GM18508 (cell line): Measurements from ENCODE around the gene SRRM2.

ENCODE experiments used
- ATAC-seq: cut with Tn5 transposase; IDR thresholded peaks from one replicate; pipeline ENCODE4 v1.9.1; 2021; ENCODE audit warnings: moderate number of reproducible peaks; ENCODE audit not compliant: insufficient read depth, unreplicated experiment

SRRM2 gene

DNA sequence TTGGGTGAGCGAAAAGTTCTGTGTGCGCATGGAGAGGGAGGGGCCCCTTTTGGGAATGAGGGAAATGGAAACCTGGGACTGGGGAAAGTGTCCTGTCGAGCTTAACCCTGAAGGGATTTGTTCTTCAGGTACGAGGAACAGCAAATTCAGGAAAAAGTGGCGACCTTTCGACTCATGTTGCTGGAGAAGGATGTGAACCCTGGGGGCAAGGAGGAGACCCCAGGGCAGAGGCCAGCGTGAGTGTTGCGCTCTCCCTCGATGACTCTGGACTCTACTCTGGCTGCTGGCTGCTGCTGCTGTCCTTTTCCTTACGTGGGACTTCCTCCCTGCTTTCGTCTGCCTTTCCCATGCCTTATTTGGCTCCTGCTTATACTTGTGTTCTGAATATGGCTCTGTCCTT lies 4.9 kb downstream of the SRRM2 start:
- ATAC-seq, result no peak

DNA sequence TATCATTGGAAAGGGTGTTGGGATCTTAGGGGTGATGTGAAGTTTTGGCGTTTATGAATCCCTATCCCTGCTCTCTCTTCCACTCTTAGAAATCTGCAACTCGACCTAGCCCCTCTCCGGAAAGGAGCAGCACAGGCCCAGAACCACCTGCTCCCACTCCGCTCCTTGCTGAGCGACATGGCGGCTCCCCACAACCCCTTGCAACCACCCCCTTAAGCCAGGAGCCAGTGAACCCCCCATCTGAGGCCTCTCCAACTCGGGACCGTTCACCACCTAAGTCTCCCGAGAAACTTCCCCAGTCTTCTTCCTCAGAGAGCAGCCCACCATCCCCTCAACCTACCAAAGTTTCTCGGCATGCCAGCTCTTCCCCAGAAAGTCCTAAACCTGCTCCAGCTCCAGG lies 9.0 kb downstream of the SRRM2 start:
- no peak for ATAC-seq

DNA sequence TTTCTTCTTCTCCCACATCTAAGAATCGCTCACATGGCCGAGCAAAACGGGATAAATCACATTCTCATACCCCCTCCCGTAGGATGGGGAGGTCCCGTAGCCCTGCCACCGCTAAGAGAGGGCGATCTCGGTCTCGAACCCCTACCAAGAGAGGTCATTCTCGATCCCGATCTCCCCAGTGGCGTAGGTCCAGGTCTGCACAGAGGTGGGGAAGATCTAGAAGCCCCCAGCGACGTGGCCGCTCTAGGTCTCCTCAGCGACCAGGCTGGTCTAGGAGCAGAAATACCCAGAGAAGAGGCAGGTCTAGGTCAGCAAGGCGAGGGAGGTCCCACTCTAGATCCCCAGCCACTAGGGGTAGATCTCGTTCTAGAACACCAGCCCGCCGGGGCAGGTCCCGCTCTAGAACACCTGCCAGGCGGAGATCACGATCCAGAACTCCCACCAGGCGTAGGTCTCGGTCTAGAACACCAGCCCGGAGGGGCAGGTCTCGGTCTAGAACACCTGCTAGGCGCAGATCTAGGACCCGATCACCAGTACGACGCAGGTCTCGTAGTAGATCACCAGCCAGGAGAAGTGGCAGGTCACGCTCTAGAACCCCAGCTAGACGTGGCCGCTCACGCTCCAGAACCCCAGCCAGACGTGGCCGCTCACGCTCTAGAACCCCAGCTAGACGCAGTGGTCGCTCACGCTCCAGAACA lies 9.6 kb downstream of the SRRM2 start:
- ATAC-seq, result no peak

DNA sequence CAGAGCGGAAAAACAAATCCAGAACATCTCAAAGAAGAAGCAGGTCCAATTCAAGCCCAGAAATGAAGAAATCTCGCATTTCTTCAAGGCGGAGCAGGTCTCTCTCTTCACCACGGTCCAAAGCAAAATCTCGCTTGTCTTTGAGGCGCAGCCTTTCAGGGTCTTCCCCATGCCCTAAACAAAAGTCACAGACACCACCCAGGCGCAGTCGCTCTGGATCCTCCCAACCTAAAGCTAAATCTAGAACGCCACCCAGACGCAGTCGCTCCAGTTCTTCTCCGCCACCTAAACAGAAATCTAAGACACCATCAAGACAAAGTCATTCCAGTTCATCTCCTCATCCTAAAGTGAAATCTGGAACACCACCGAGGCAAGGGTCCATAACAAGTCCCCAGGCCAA lies 10.3 kb downstream of the SRRM2 start:
- ATAC-seq, result no peak

DNA sequence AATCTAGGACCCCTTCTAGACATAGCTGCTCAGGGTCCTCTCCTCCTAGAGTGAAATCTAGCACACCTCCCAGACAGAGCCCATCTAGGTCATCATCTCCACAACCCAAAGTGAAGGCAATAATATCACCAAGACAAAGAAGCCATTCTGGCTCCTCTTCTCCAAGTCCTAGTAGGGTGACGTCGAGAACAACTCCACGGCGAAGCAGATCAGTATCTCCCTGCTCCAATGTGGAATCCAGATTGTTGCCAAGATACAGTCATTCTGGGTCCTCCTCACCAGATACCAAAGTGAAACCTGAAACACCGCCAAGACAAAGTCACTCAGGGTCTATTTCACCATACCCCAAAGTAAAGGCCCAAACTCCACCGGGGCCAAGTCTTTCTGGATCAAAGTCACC lies 10.7 kb downstream of the SRRM2 start:
- ATAC-seq, result no peak

DNA sequence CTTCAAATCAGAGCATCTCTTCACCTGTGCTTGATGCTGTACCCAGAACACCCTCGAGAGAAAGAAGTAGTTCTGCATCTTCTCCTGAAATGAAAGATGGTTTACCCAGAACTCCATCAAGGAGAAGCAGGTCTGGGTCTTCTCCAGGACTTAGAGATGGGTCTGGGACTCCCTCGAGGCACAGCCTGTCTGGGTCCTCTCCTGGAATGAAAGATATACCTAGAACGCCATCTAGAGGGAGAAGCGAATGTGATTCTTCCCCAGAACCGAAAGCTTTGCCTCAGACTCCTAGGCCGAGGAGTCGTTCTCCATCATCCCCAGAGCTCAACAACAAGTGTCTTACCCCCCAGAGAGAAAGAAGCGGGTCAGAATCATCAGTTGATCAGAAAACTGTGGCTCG lies 12.3 kb downstream of the SRRM2 start:
- no peak for ATAC-seq

DNA sequence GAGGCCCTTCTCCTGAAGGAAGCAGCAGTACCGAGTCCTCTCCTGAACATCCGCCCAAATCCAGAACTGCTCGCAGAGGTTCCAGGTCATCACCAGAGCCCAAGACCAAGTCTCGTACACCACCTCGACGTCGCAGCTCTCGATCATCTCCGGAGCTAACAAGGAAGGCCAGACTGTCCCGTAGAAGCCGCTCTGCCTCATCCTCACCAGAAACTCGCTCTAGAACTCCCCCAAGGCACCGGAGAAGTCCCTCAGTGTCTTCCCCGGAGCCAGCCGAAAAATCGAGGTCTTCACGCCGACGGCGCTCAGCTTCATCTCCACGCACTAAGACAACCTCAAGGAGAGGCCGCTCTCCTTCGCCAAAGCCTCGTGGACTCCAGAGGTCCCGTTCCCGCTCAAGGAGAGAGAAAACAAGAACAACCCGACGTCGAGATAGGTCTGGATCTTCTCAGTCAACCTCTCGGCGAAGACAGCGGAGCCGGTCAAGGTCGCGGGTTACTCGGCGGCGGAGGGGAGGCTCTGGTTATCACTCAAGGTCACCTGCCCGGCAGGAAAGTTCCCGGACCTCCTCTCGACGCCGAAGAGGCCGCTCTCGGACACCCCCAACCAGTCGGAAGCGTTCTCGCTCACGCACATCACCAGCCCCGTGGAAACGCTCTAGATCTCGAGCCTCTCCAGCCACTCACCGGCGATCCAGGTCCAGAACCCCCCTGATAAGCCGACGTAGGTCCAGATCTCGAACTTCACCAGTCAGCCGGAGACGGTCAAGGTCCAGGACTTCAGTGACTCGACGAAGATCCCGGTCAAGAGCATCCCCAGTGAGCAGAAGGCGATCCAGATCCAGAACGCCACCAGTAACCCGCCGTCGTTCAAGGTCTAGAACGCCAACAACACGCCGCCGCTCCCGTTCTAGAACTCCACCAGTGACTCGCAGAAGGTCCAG lies 13.3 kb downstream of the SRRM2 start:
- no peak for ATAC-seq

DNA sequence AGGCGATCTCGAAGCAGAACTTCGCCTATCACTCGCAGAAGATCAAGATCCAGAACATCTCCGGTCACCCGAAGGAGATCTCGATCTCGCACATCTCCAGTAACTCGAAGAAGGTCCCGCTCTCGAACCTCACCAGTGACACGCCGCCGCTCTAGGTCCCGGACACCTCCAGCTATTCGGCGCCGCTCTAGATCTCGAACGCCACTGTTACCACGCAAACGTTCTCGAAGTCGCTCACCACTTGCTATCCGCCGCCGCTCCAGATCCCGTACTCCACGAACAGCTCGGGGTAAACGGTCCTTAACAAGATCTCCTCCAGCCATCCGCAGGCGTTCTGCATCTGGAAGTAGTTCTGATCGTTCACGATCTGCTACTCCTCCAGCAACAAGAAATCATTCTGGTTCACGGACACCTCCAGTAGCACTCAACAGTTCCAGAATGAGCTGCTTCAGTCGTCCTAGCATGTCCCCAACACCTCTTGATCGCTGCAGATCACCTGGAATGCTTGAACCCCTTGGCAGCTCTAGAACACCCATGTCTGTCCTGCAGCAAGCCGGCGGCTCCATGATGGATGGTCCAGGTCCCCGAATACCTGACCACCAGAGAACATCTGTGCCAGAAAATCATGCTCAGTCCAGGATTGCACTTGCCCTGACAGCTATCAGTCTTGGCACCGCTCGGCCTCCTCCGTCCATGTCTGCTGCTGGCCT lies 14.1 kb downstream of the SRRM2 start:
- no peak for ATAC-seq

DNA sequence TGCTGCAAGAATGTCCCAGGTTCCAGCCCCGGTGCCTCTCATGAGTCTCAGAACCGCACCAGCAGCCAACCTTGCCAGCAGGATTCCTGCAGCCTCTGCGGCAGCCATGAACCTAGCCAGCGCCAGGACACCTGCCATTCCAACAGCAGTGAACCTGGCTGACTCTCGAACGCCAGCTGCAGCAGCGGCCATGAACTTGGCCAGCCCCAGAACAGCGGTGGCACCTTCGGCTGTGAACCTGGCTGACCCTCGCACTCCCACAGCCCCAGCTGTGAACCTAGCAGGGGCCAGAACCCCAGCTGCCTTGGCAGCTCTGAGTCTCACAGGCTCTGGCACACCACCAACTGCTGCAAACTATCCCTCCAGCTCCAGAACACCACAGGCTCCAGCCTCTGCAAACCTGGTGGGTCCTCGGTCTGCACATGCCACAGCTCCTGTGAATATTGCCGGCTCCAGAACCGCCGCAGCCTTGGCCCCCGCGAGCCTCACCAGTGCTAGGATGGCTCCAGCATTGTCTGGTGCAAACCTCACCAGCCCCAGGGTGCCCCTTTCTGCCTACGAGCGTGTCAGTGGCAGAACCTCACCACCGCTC lies 14.8 kb downstream of the SRRM2 start:
- ATAC-seq, result no peak

DNA sequence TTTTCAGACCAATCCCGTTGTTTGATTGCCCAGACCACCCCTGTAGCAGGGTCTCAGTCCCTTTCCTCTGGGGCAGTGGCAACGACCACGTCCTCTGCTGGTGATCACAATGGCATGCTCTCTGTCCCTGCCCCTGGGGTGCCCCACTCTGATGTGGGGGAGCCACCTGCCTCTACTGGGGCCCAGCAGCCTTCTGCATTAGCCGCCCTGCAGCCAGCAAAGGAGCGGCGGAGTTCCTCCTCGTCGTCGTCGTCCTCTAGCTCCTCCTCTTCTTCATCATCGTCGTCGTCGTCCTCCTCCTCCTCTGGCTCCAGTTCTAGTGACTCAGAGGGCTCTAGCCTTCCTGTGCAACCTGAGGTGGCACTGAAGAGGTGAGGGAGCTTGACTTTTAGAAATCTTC lies 15.5 kb downstream of the SRRM2 start:
- no peak for ATAC-seq

DNA sequence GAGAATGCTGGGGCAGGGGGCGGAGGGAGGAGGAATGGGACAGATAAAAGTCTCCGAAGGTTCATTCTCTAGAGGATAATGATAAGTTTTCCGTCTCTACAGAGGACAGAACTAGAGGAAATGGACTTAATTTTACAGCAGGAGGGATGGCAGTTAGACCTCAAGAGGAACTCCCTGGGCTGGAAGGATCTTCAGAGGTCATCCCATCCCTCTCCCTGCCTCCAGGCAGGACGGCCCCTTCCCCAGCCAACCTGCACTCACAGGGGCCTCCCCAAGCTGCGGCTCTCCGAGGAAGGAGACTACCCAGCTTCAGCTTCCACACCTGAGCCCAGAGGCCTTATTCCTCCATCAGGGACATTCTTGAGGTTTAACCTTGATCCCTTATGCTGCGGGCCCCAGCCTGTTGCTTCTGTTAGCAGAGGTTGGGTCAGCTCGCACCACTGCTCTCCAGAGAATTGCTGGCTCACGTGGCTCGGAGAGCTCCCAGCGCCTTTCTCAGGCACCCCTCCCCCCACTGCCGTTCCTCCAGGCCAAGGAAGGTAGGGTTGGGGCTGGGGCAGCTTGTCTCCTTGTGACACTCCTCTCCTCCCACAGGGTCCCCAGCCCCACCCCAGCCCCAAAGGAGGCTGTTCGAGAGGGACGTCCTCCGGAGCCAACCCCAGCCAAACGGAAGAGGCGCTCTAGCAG lies 16.1 kb downstream of the SRRM2 start:
- no peak for ATAC-seq

DNA sequence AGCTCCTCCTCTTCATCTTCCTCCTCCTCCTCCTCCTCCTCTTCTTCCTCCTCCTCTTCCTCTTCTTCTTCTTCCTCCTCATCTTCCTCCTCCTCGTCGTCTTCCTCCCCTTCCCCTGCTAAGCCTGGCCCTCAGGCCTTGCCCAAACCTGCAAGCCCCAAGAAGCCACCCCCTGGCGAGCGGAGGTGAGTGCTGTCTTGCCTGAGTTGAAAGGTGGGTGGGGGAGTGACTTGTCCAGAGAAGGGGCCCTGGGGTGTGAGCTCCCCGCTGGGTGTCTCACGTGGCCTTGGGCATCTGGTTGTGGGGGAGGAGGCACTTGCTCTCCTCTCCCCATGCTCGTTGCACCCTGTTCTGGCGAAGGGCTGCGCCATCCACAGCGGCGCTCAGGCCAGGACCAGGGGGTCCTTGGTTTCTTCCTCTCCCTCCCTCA lies 16.7 kb downstream of the SRRM2 start:
- no peak for ATAC-seq

DNA sequence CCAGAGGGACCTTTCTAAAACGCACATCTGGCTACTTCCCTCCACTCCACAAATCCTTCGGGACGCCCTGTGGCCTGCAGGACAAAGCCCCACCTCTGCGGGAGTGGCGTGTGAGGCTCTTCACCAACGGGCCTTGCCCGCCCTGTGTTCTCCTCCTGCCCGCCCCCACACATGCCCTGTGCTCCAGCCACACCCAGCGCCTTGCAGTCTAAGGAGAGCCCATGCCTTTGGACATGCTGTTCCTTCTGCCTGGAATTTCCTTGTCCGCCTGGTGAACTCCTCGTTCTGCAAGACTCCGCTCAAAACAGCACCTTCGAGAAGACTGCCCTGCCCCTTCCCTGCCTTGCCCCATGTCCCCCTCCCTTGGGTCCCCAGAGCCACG lies 17.2 kb downstream of the SRRM2 start:
- ATAC-seq, result no peak

DNA sequence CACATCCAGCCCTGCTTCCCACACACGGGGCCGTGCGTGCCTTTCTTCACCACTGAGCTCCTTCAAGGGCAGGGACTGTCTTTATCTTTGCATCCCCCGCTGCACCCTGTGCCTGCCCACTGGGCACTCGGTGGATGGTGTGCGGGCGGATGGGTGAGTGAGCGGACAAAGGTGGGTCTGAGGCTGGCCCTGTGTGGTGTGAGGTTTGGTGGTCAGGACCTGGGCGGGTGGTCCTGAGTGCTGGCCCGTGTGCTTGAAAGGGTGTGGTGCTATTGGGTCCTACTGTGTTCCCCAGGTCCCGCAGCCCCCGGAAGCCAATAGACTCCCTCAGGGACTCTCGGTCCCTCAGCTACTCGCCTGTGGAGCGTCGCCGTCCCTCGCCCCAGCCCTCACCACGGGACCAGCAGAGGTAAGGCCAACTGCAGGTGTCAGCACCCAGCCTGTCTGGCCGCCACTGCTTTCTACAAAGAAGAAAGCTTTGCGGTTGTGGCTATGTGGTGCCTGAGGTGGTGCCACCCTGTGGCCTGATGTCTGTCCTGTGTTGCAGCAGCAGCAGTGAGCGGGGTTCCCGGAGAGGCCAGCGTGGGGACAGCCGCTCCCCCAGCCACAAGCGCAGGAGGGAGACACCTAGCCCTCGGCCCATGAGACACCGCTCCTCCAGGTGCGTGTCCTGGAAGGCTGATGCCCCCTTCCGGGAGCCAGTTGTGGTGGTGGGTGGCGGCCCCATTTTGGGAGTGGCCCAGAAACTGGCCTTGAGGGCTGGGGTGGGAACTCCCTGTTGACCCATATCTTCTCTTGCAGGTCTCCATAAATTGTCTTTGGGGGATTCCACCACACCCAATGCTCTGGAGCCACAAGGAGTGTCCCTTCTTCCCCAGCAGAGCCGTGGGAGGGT lies 17.9 kb downstream of the SRRM2 start:
- ATAC-seq, result no peak

DNA sequence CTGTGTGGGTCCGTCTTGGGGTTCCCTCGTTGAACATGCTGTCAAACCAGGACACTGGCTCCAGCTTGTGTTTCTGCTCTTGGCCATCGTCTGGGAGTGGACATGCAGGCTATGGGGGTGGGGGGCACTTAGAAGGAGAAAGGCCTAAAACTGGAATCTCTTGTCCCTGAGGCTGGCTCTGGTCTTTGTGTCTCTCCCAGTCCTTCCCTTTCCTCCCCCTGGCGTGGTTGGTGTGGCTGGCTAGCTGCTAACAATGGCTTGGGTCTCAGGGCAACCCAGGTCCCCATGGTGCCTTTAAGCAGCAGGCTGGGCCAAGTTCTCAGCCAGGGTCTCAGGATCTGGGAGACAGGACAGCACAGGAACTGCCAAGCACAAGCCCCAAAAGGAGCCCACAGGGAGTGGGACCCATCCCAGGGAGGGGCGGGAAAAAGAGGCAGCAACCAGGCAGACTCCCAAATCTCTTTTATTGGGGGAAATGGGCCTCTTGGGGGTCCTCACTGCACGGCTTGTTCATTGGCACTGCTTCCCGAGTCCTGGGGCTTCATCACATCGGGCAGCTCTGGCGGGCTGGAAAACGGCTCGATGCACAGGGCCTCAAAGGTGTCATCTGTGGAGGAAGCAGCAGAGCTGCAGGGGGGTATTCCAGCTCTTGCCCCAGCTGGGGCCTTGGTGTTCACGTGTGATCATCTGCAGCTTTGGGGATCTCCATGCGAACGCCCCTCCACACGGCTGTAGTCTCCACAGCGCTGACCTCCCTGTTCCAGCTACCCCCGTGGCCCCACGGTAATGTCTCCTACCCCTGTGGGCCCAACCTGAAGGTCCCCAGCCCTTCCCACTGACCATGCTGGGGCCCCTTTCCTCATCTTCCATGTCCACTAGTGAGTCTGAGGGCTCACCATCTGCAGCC lies 19.3 kb downstream of the SRRM2 start:
- ATAC-seq, result no peak

DNA sequence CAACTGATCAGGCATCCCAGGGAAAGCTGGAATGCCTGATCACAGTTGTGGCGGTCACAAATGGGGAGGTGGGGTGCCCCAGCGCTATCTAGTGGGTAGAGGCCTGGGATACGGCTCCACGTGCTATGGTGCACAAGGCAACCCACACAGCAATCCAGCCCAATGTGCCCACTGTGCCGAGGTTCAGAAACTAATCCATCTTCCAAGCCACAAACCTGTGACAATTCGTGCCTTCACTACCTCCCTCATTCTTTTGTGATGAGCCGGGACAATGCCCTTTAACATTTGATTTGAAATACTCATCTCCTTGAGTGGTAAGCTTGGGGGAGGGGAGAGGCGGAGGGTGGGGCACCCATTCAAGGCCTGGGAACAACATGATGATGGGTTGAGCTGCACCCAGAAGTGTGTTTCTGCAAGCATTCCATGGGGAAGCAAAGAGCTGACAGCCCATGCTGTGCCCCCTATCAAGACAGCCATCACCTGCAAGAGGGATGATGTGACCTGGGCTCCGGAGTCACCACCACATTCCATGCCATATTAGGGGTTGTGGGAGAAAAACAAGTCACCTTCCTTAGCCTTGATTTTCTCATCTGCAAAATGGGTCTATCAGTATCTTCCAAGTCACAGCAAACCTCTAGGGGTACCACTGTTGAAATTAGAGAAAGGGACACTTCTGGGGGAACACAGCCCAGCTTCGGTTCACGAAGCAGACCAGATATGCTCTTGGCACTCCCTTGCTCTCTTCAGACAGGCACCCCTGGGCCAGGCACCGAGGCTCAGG lies 20.9 kb downstream of the SRRM2 start:
- no peak for ATAC-seq

DNA sequence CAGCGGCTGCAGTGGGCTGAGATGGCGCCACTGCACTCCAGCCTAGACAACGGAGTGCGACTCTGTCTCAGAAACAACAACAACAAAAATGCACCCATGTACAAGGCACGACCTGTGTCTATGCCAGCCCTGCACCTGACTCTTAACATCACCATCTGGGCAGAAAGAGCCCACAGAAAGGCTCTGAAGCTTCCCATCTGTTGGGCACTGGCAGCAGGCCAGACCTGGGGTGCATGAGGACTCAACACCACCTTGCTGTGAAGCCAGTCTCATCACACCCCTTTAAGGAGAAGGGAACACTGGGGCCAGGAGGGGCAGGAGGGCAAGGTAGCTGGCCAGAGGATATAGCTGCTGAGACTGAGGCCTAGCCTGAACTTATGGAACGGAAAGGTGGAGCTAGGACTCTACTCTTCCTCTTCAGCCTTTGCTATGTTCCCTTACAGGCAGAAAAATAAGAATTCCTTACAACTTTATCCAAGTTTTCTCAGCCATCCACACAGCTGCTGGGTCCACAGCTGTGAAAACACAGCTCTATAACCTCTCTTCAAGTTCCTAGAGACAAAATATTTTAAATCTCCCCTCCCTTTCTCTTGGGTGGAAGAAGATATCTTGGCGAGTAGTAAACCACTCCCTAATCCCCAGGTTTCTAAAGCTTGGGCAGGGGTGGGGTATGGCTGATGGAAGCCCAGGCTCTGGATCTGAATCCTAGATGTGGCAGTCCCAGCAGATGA lies 21.9 kb downstream of the SRRM2 start:
- ATAC-seq, result no peak
